GM12878 (cell line): ENCODE data around the gene TSC22D1. TPM values are rescaled to one million over a fixed set of nuclear protein-coding genes. Genes with fewer than 3 reads are reported as not detected.

Experiments used
- ATAC-seq: fragments of 200-7000 bp; cut with Tn5 transposase; 3 replicates; pipeline ENCODE4 v1.9.1; 2020; ENCODE audit warnings: mild to moderate bottlenecking, moderate library complexity
- BruUV-seq: library from RNA; stranded (reverse); fragments of 400-500 nt; replicated peaks from 2 replicates; lab custom pipeline; 2021; lab: Mats Ljungman, UMichigan
- CTCF ChIA-PET: fragments of 300-600 bp; sonication (Branson Sonifier 250); formaldehyde crosslinking; extraction: SDS; loops from one replicate; lab custom pipeline; 2021; ENCODE audit warnings: inconsistent platforms; lab: Yijun Ruan, JAX
- POLR2A ChIA-PET: fragments of 350-600 bp; formaldehyde crosslinking; extraction: SDS; loops from one replicate; lab custom pipeline; 2021; ENCODE audit warnings: inconsistent platforms; lab: Charles Lee
- RAD21 ChIA-PET: fragments of 300-600 bp; sonication (Branson Sonifier 250); formaldehyde crosslinking; loops from one replicate; lab custom pipeline; 2023; ENCODE audit warnings: antibody characterized with exemption; ENCODE audit not compliant: unreplicated experiment; lab: Charles Lee
- SMC1A ChIA-PET: fragments of 300-600 bp; sonication (Branson Sonifier 250); formaldehyde crosslinking; loops from one replicate; lab custom pipeline; 2023; ENCODE audit not compliant: unreplicated experiment, uncharacterized antibody; lab: Charles Lee
- DNase-seq: peaks from one replicate; pipeline ENCODE4 v3.0.0-alpha.2; 2011; ENCODE audit warnings: low read depth, low spot score
- FAIRE-seq: peaks from 3 replicates; lab custom pipeline; 2011; peaks lifted over from hg19 to GRCh38; lab: Jason Lieb, UNC
- H2AFZ ChIP-seq: 2 replicates; pipeline ENCODE4 v1.6.0; 2011; ENCODE audit warnings: low read depth, low read length, control low read depth; ENCODE audit not compliant: control insufficient read depth
- H3K27ac ChIP-seq: 2 replicates; pipeline ENCODE4 v1.5.1; 2011; ENCODE audit warnings: control low read depth; ENCODE audit not compliant: control insufficient read depth, insufficient read depth
- H3K27me3 ChIP-seq, 2 experiments: replicated peaks in 1 of 2; 2 replicates each; pipeline versions ENCODE4 v1.6.0 to v1.6.1; 2011; ENCODE audit warnings: low read length in 1 of 2; ENCODE audit not compliant: control insufficient read depth in 2 of 2, insufficient read depth in 2 of 2
- H3K36me3 ChIP-seq, 2 experiments: 2 replicates each; pipeline ENCODE4 v1.5.1; 2011; ENCODE audit warnings: low read length in 1 of 2; ENCODE audit not compliant: control insufficient read depth in 2 of 2, insufficient read depth in 2 of 2
- H3K4me1 ChIP-seq: 2 replicates; pipeline ENCODE4 v1.6.1; 2011; ENCODE audit warnings: mild to moderate bottlenecking, low read length, moderate library complexity, mixed read lengths; ENCODE audit not compliant: control insufficient read depth, insufficient read depth
- H3K4me2 ChIP-seq: 2 replicates; pipeline ENCODE4 v1.6.0; 2011; ENCODE audit warnings: control low read depth; ENCODE audit not compliant: control insufficient read depth, insufficient read depth
- H3K4me3 ChIP-seq: fragments of 200-600 bp; sonication (generic); 2 replicates; pipeline ENCODE4 v1.5.1; 2016
- H3K79me2 ChIP-seq: 2 replicates; pipeline ENCODE4 v1.6.0; 2011; ENCODE audit warnings: low read length; ENCODE audit not compliant: control insufficient read depth, insufficient read depth
- H3K9ac ChIP-seq: 2 replicates; pipeline ENCODE4 v1.8.0; 2011; ENCODE audit warnings: low read length, control low read depth, mixed read lengths; ENCODE audit not compliant: control insufficient read depth, insufficient read depth
- H3K9me3 ChIP-seq: replicated peaks from 3 replicates; pipeline ENCODE4 v1.5.1; 2011; ENCODE audit warnings: mild to moderate bottlenecking, low read length; ENCODE audit not compliant: control insufficient read depth, insufficient read depth
- H4K20me1 ChIP-seq: 2 replicates; pipeline ENCODE4 v1.6.0; 2011; ENCODE audit not compliant: control insufficient read depth, insufficient read depth
- BRCA1 ChIP-seq: IDR thresholded peaks from 2 replicates; pipeline ENCODE4 v1.6.1; 2011; ENCODE audit warnings: low read depth, low read length, improper control_type of control experiment
- ELK1 ChIP-seq: IDR thresholded peaks from 2 replicates; pipeline ENCODE4 v1.6.1; 2012; ENCODE audit warnings: low read depth, low read length, improper control_type of control experiment
- HSF1 ChIP-seq: fragments of 150-350 bp; IDR thresholded peaks from 2 replicates; pipeline ENCODE4 v1.6.1; 2014; ENCODE audit warnings: mild to moderate bottlenecking, low read depth, low read length
- KAT2A ChIP-seq: conservative IDR thresholded peaks from 2 replicates; pipeline ENCODE4 v1.6.1; 2011; ENCODE audit warnings: low read depth, low read length; ENCODE audit not compliant: control insufficient read depth
- KDM1A ChIP-seq: fragments of 200-600 bp; sonication (generic); IDR thresholded peaks from 2 replicates; pipeline ENCODE4 v1.6.1; 2016; ENCODE audit warnings: borderline replicate concordance
- PML ChIP-seq: IDR thresholded peaks from 2 replicates; pipeline ENCODE4 v1.6.1; 2012; ENCODE audit warnings: low read length, inconsistent platforms
- POLR2A ChIP-seq: IDR thresholded peaks from 2 replicates; pipeline ENCODE4 v1.6.1; 2011; ENCODE audit warnings: low read depth, mild to moderate bottlenecking, low read length
- RFX5 ChIP-seq: IDR thresholded peaks from 2 replicates; pipeline ENCODE4 v1.6.1; 2011; ENCODE audit warnings: low read depth, low read length, improper control_type of control experiment
- SIN3A ChIP-seq: IDR thresholded peaks from 2 replicates; pipeline ENCODE4 v1.6.1; 2012; ENCODE audit warnings: low read depth, low read length, improper control_type of control experiment
- SMARCA5 ChIP-seq: fragments of 450-650 bp; IDR thresholded peaks from 2 replicates; pipeline ENCODE4 v1.6.1; 2017; ENCODE audit warnings: mild to moderate bottlenecking
- SP1 ChIP-seq: IDR thresholded peaks from one replicate; pipeline ENCODE4 v1.6.1; 2011; ENCODE audit warnings: low read depth, low read length
- STAT3 ChIP-seq: IDR thresholded peaks from 2 replicates; pipeline ENCODE4 v1.6.1; 2011; ENCODE audit warnings: low read depth, low read length, improper control_type of control experiment
- WRNIP1 ChIP-seq: IDR thresholded peaks from 2 replicates; pipeline ENCODE4 v1.6.1; 2011; ENCODE audit warnings: low read depth, low read length, improper control_type of control experiment, borderline replicate concordance
- ZBTB40 ChIP-seq: fragments of 450-650 bp; IDR thresholded peaks from 2 replicates; pipeline ENCODE4 v1.6.1; 2016; ENCODE audit warnings: mild to moderate bottlenecking, moderate library complexity, borderline replicate concordance
- WGBS: methylation state at CpG from one replicate; pipeline ENCODE4 v1.1.6; 2016; ENCODE audit warnings: low lambda C conversion rate; ENCODE audit not compliant: insufficient replicate concordance, insufficient coverage; ENCODE audit errors: missing lambda C conversion rate; 5-methylcytosine and 5-hydroxymethylcytosine counted together
- in situ Hi-C: fragments of 300-500 bp; cut with MboI; formaldehyde crosslinking; loops from 9 replicates; pipeline ENCODE4 v1.14.3; 2018; ENCODE audit warnings: mixed read lengths
- intact Hi-C: fragments of 100-400 bp; cut with micrococcal nuclease; formaldehyde crosslinking; loops from one replicate; pipeline ENCODE4 v1.14.2; 2022; ENCODE audit not compliant: unreplicated experiment
- polyA plus RNA-seq, 11 experiments: library from polyadenylated mRNA; depleted of rRNA in 4 of 11; unstranded in 6 of 11; stranded (reverse) in 5 of 11; fragments of >200 nt; fragmentation: Nextera tagmentation in 4 of 11; fragmentation: Illumina TruSeq in 1 of 11; extraction: Ambion mirVana in 4 of 11; extraction: Trizol in 1 of 11; gene quantifications; 1 replicate in 1 of 11; 2 replicates in 10 of 11; pipeline versions ENCODE4 v1.2.1 to v1.2.3, GENCODE V29; 2011 to 2016; ENCODE audit warnings: inconsistent platforms in 2 of 11, missing spikeins in 2 of 11, low read depth in 1 of 11
- total RNA-seq, 4 experiments: library from RNA; depleted of rRNA in 3 of 4; stranded (reverse); fragments of >200 nt in 3 of 4; fragmentation: Illumina TruSeq in 1 of 4; extraction: Trizol in 1 of 4; gene quantifications; 2 replicates each; pipeline versions ENCODE4 v1.2.1 to v1.2.3, GENCODE V29; 2013 to 2021

Gene TSC22D1
- total and polyA plus RNA-seq, 10 of the 15 experiments (the other 5 are each of a cell fraction or from before 2014, with no cell fraction given): 0.37 to 15.7 (median 7.5) TPM

- TF ChIP-seq ZBTB40 (no peak), SP1 (no peak), BRCA1 (no peak)
These were observed 26.7 kb downstream of the TSC22D1 start (continued) for GRCh38 chr13:44549476-44549875.

- H3K36me3 ChIP-seq: no peaks in the 10 kb centered on the region
- BruUV-seq: no TSS peak
- H3K4me3 ChIP-seq: no peak overlapping the region
- H3K4me2 ChIP-seq: no peak overlapping the region
- H2AFZ ChIP-seq: no peak overlapping the region
- in situ Hi-C loops (no loop called here), intact Hi-C loops (no loop called here)
- ChIA-PET RAD21 (no interaction called here), POLR2A (no interaction called here), CTCF (no interaction called here), SMC1A (no interaction called here)
- H3K9me3 ChIP-seq: no peaks in the 10 kb centered on the region
- H3K27ac ChIP-seq: no peak overlapping the region
- ATAC-seq (no peak), DNase-seq (no peak), FAIRE-seq (no peak)
- H3K27me3 ChIP-seq: no peaks in the 10 kb centered on the region
- H3K79me2 ChIP-seq: no peaks in the 10 kb centered on the region
- 90% methylated on average over 1 of the region's 1 CpG for WGBS
- H3K4me1 ChIP-seq: no peaks in the 10 kb centered on the region
- H3K9ac ChIP-seq: no peak overlapping the region
- H4K20me1 ChIP-seq: no peaks in the 10 kb centered on the region
- no peak for TF ChIP-seq SMARCA5
- no peak for TF ChIP-seq HSF1
- TF ChIP-seq ELK1: no peak
- no peak for TF ChIP-seq WRNIP1
- no peak for TF ChIP-seq ZBTB40
- no peak for TF ChIP-seq KAT2A
- TF ChIP-seq RFX5: no peak
- TF ChIP-seq KDM1A: no peak
- no peak for TF ChIP-seq STAT3
- TF ChIP-seq POLR2A: no peak
- no peak for TF ChIP-seq SIN3A
- no peak for TF ChIP-seq PML
These were observed 30.0 kb downstream of the TSC22D1 start for GRCh38 chr13:44546164-44546563.
